OCI-LY3 (cell line): ENCODE data around the gene LSM7.

Experiments used
- H2AFZ ChIP-seq: fragments of 200-600, 300-600 bp; shearing (Covaris generic); 2 replicates; pipeline ENCODE4 v1.6.0; 2014; ENCODE audit warnings: antibody characterized with exemption, low read depth, low read length
- H3K27ac ChIP-seq: fragments of 200-600, 300-600 bp; sonication (generic); 2 replicates; pipeline ENCODE4 v1.5.1; 2014; ENCODE audit warnings: mild to moderate bottlenecking, low read length, moderate library complexity, mixed read lengths
- H3K27me3 ChIP-seq: fragments of 200-600, 300-600 bp; sonication (generic); 2 replicates; pipeline ENCODE4 v1.6.1; 2014; ENCODE audit warnings: low read depth, low read length, mixed read lengths
- H3K36me3 ChIP-seq: fragments of 200-600, 300-600 bp; sonication (generic); replicated peaks from 2 replicates; pipeline ENCODE3; 2014; ENCODE audit warnings: low read depth, low read length, mixed read lengths
- H3K4me1 ChIP-seq: fragments of 300-600, 200-600 bp; sonication (generic); 2 replicates; pipeline ENCODE4 v1.6.1; 2014; ENCODE audit warnings: low read length, mixed read lengths
- H3K4me2 ChIP-seq: fragments of 200-600, 300-600 bp; sonication (generic); 2 replicates; pipeline ENCODE4 v1.6.1; 2014; ENCODE audit warnings: low read length, mixed read lengths
- H3K4me3 ChIP-seq: fragments of 300-600, 200-600 bp; sonication (generic); 2 replicates; pipeline ENCODE4 v1.5.1; 2014; ENCODE audit warnings: antibody characterized with exemption, mild to moderate bottlenecking, low read length, moderate library complexity
- H3K79me2 ChIP-seq: fragments of 300-600, 200-600 bp; shearing (Covaris generic); 2 replicates; pipeline ENCODE4 v1.6.1; 2014; ENCODE audit warnings: mild to moderate bottlenecking, low read length, mixed read lengths
- H3K9ac ChIP-seq: fragments of 300-600, 200-600 bp; shearing (Covaris generic); 2 replicates; pipeline ENCODE4 v1.6.0; 2014; ENCODE audit warnings: mild to moderate bottlenecking, low read length, moderate library complexity
- H3K9me3 ChIP-seq: fragments of 200-600, 300-600 bp; shearing (Covaris generic); 2 replicates; pipeline ENCODE4 v1.6.1; 2014; ENCODE audit warnings: low read length, mixed read lengths; ENCODE audit not compliant: insufficient read depth
- H4K20me1 ChIP-seq: fragments of 200-600, 300-600 bp; sonication (generic); 2 replicates; pipeline ENCODE4 v1.6.1; 2016; ENCODE audit warnings: low read length, mixed read lengths; ENCODE audit not compliant: insufficient read depth
- CTCF ChIP-seq: fragments of 200-600, 300-600 bp; sonication (generic); IDR thresholded peaks from 2 replicates; pipeline ENCODE4 v1.5.1; 2014; ENCODE audit warnings: antibody characterized with exemption, low read length, low read depth
- EZH2phosphoT487 ChIP-seq: fragments of 200-600 bp; shearing (Covaris generic); IDR thresholded peaks from 2 replicates; pipeline ENCODE4 v1.6.1; 2018; ENCODE audit warnings: antibody characterized with exemption, mixed run types, low read depth

LSM7 gene

GRCh38 chr19:2312820-2313501 is 15.4 kb downstream of the LSM7 start:
- Histone ChIP-seq H3K4me3 (no peak overlapping the region), H3K27me3 (peaks cover 16% of the 10 kb centered on the region), H3K9me3 (peaks cover 8% of the 10 kb centered on the region; the same call in 1 of the 2 replicates), H3K9ac (no peak overlapping the region), H3K79me2 (no peaks in the 10 kb centered on the region), H3K4me2 (no peak overlapping the region), H2AFZ (no peak overlapping the region), H3K4me1 (no peaks in the 10 kb centered on the region), H4K20me1 (no peaks in the 10 kb centered on the region), H3K36me3 (no peaks in the 10 kb centered on the region), H3K27ac (no peak overlapping the region)
- TF ChIP-seq EZH2phosphoT487 (no peak), CTCF (no peak)

GRCh38 chr19:2311093-2311492 is 17.3 kb downstream of the LSM7 start:
- Histone ChIP-seq H3K9me3 (peaks cover 8% of the 10 kb centered on the region; the same call in 1 of the 2 replicates), H3K27me3 (peaks cover 19% of the 10 kb centered on the region), H3K4me2 (no peak overlapping the region), H3K9ac (no peak overlapping the region), H3K79me2 (no peaks in the 10 kb centered on the region), H3K4me3 (no peak overlapping the region), H4K20me1 (no peaks in the 10 kb centered on the region), H2AFZ (no peak overlapping the region), H3K27ac (no peak overlapping the region), H3K4me1 (no peaks in the 10 kb centered on the region), H3K36me3 (no peaks in the 10 kb centered on the region)
- TF ChIP-seq EZH2phosphoT487 (no peak), CTCF (no peak)

- no peak overlapping the region for H2AFZ ChIP-seq
- no peaks in the 10 kb centered on the region for H4K20me1 ChIP-seq
- H3K9ac ChIP-seq: no peak overlapping the region
- TF ChIP-seq CTCF (no peak), EZH2phosphoT487 (no peak)
- peaks cover 2% of the 10 kb centered on the region; the same call in 1 of the 2 replicates for H3K9me3 ChIP-seq
- H3K36me3 ChIP-seq: no peaks in the 10 kb centered on the region
- no peaks in the 10 kb centered on the region for H3K79me2 ChIP-seq
- H3K4me2 ChIP-seq: no peak overlapping the region
- H3K4me3 ChIP-seq: no peak overlapping the region
- H3K4me1 ChIP-seq: no peaks in the 10 kb centered on the region
- H3K27ac ChIP-seq: no peak overlapping the region
- peaks cover 16% of the 10 kb centered on the region for H3K27me3 ChIP-seq
These were observed 18.5 kb downstream of the LSM7 start for GRCh38 chr19:2309734-2310362.

GRCh38 chr19:2308114-2308556 is 20.3 kb downstream of the LSM7 start, which contains the start of gene LINGO3:
TSS of gene LINGO3 (minus strand) at chr19:2308154. CDS start at chr19:2291776, 16,378 bp downstream.
- no peak for TF ChIP-seq CTCF
- no peak for TF ChIP-seq EZH2phosphoT487
- Histone ChIP-seq H3K36me3 (no peaks in the 10 kb centered on the region), H3K4me1 (no peaks in the 10 kb centered on the region), H3K4me3 (no peak within 1 kb of the TSS), H3K79me2 (no peaks in the 10 kb centered on the region), H4K20me1 (no peaks in the 10 kb centered on the region), H3K4me2 (no peak within 1 kb of the TSS), H3K27me3 (peaks cover 11% of the 10 kb centered on the region), H3K9me3 (no peaks in the 10 kb centered on the region), H2AFZ (no peak within 1 kb of the TSS), H3K9ac (no peak within 1 kb of the TSS), H3K27ac (no peak within 1 kb of the TSS)
